ENCODE data around the gene IL17REL.

The IL17REL gene

GRCh38 chr22:49954991-49955580 lies 57.5 kb downstream of the IL17REL start:
- no peak for TF ChIP-seq CTCF (IDR thresholded peaks at IDR 0.05; ENCODE audit: low read depth, low read length)
- H3K36me3 ChIP-seq: no peaks in the 10 kb centered on the region
- H3K4me3 ChIP-seq (ENCODE audit: low read depth, low read length): no peak overlapping the region
- peaks cover 8% of the 10 kb centered on the region for H3K4me1 ChIP-seq
- H3K9me3 ChIP-seq: no peaks in the 10 kb centered on the region
- H3K27me3 ChIP-seq: no peaks in the 10 kb centered on the region
- DNase-seq: no peak

- no peak for TF ChIP-seq CTCF (IDR thresholded peaks at IDR 0.05; ENCODE audit: low read depth, low read length)
- DNase-seq: no peak
- H3K36me3 ChIP-seq: no peaks in the 10 kb centered on the region
- H3K4me1 ChIP-seq: peaks cover 4% of the 10 kb centered on the region
- no peaks in the 10 kb centered on the region for H3K9me3 ChIP-seq
- no peaks in the 10 kb centered on the region for H3K27me3 ChIP-seq
- no peak overlapping the region for H3K4me3 ChIP-seq (ENCODE audit: low read depth, low read length)
Observed at GRCh38 chr22:49954354-49954753, 58.2 kb downstream of the IL17REL start.

GRCh38 chr22:49953680-49954344 lies 58.8 kb downstream of the IL17REL start:
- no peaks in the 10 kb centered on the region for H3K9me3 ChIP-seq
- no peaks in the 10 kb centered on the region; the same call in 1 of the 2 replicates for H3K4me1 ChIP-seq
- H3K36me3 ChIP-seq: no peaks in the 10 kb centered on the region
- no peaks in the 10 kb centered on the region for H3K27me3 ChIP-seq
- no peak for TF ChIP-seq CTCF (IDR thresholded peaks at IDR 0.05; ENCODE audit: low read depth, low read length)
- H3K4me3 ChIP-seq (ENCODE audit: low read depth, low read length): no peak overlapping the region
- no peak for DNase-seq

- Histone ChIP-seq H3K4me3 (ENCODE audit: low read depth, low read length) (no peak overlapping the region), H3K9me3 (no peaks in the 10 kb centered on the region), H3K27me3 (no peaks in the 10 kb centered on the region), H3K36me3 (no peaks in the 10 kb centered on the region), H3K4me1 (peaks cover 5% of the 10 kb centered on the region; the same call in 1 of the 2 replicates)
- no peak for DNase-seq
- TF ChIP-seq CTCF (IDR thresholded peaks at IDR 0.05; ENCODE audit: low read depth, low read length): no peak
Observed at GRCh38 chr22:49953027-49953679, 59.4 kb downstream of the IL17REL start.

- H3K4me3 ChIP-seq (ENCODE audit: low read depth, low read length): no peak overlapping the region
- H3K9me3 ChIP-seq: no peaks in the 10 kb centered on the region
- no peaks in the 10 kb centered on the region for H3K36me3 ChIP-seq
- TF ChIP-seq CTCF (IDR thresholded peaks at IDR 0.05; ENCODE audit: low read depth, low read length): no peak
- no peaks in the 10 kb centered on the region for H3K27me3 ChIP-seq
- peaks cover 5% of the 10 kb centered on the region; the same call in 1 of the 2 replicates for H3K4me1 ChIP-seq
- DNase-seq: no peak
Observed at GRCh38 chr22:49951986-49952896, 60.3 kb downstream of the IL17REL start.
